Neural cell (in vitro differentiated cells): ENCODE results near the gene FOLR3. TPM values are rescaled to one million over a fixed set of nuclear protein-coding genes. Genes with fewer than 3 reads are reported as not detected.

Experiments used
- H2AFZ ChIP-seq: fragments of 200-600, 300-800 bp; sonication (generic), shearing (Covaris generic); 2 replicates; pipeline ENCODE4 v1.6.0; 2014; ENCODE audit warnings: low read depth, mild to moderate bottlenecking, antibody characterized with exemption, low read length, moderate library complexity
- H3F3A ChIP-seq: fragments of 200-600 bp; shearing (Covaris generic); 2 replicates; pipeline ENCODE4 v1.6.1; 2016; ENCODE audit warnings: mild to moderate bottlenecking, moderate library complexity, mixed read lengths, antibody characterized with exemption, low read length; ENCODE audit not compliant: insufficient read depth, poor library complexity, severe bottlenecking
- H3K27ac ChIP-seq: fragments of 200-600, 300-800 bp; sonication (generic), shearing (Covaris generic); 2 replicates; pipeline ENCODE4 v1.5.1; 2014; ENCODE audit warnings: mild to moderate bottlenecking, low read length, moderate library complexity
- H3K27me3 ChIP-seq: fragments of 300-800, 200-600 bp; sonication (generic), shearing (Covaris generic); 2 replicates; pipeline ENCODE4 v1.6.0; 2014; ENCODE audit warnings: mild to moderate bottlenecking, low read depth, low read length, moderate library complexity; ENCODE audit not compliant: insufficient read depth
- H3K36me3 ChIP-seq: fragments of 300-800, 200-600 bp; sonication (generic), shearing (Covaris generic); 2 replicates; pipeline ENCODE4 v1.5.1; 2014; ENCODE audit warnings: mild to moderate bottlenecking, antibody characterized with exemption, low read length, moderate library complexity; ENCODE audit not compliant: insufficient read depth
- H3K4me2 ChIP-seq: fragments of 300-800, 200-600 bp; sonication (generic), shearing (Covaris generic); 2 replicates; pipeline ENCODE4 v1.6.0; 2014; ENCODE audit warnings: mild to moderate bottlenecking, low read length
- H3K4me3 ChIP-seq: fragments of 300-800, 200-600 bp; sonication (generic), shearing (Covaris generic); 2 replicates; pipeline ENCODE4 v1.5.1; 2014; ENCODE audit warnings: mild to moderate bottlenecking, low read length, moderate library complexity
- H3K79me2 ChIP-seq: fragments of 200-600 bp; shearing (Covaris generic); replicated peaks from 2 replicates; pipeline ENCODE4 v1.6.0; 2014; ENCODE audit warnings: mild to moderate bottlenecking, low read length, moderate library complexity; ENCODE audit not compliant: insufficient read depth
- H3K9ac ChIP-seq: fragments of 300-800, 200-600 bp; sonication (generic), shearing (Covaris generic); 2 replicates; pipeline ENCODE4 v1.6.1; 2016; ENCODE audit warnings: mild to moderate bottlenecking, low read length, mixed read lengths
- H3K9me2 ChIP-seq: fragments of 200-600 bp; shearing (Covaris generic); 2 replicates; pipeline ENCODE4 v1.6.1; 2016; ENCODE audit warnings: mild to moderate bottlenecking, low read length, mixed read lengths; ENCODE audit not compliant: insufficient read depth
- H3K9me3 ChIP-seq: fragments of 200-600, 300-800 bp; sonication (generic), shearing (Covaris generic); 2 replicates; pipeline ENCODE4 v1.6.1; 2016; ENCODE audit warnings: mild to moderate bottlenecking, mixed run types, low read length, moderate library complexity, mixed read lengths
- H4K20me1 ChIP-seq: fragments of 200-600 bp; shearing (Covaris generic); 2 replicates; pipeline ENCODE4 v1.6.1; 2016; ENCODE audit warnings: mild to moderate bottlenecking, mixed run types; ENCODE audit not compliant: insufficient read depth
- EP300 ChIP-seq: fragments of 450-650 bp; conservative IDR thresholded peaks from 2 replicates; pipeline ENCODE4 v1.6.1; 2014; ENCODE audit warnings: antibody characterized with exemption, mild to moderate bottlenecking, moderate library complexity; ENCODE audit not compliant: poor library complexity, severe bottlenecking
- EZH2 ChIP-seq: fragments of 200-600, 300-800 bp; shearing (Covaris generic), sonication (generic); IDR thresholded peaks from 2 replicates; pipeline ENCODE4 v1.6.1; 2014; ENCODE audit warnings: antibody characterized with exemption, low read length, borderline replicate concordance, mild to moderate bottlenecking; ENCODE audit not compliant: insufficient read depth, poor library complexity, severe bottlenecking
- MXI1 ChIP-seq: fragments of 450-650 bp; conservative IDR thresholded peaks from 2 replicates; pipeline ENCODE4 v1.6.1; 2014; ENCODE audit warnings: antibody characterized with exemption, mild to moderate bottlenecking; ENCODE audit not compliant: poor library complexity, severe bottlenecking
- POLR2AphosphoS5 ChIP-seq: IDR thresholded peaks from 2 replicates; pipeline ENCODE4 v1.6.1; 2012
- RAD21 ChIP-seq: fragments of 450-650 bp; conservative IDR thresholded peaks from 2 replicates; pipeline ENCODE4 v1.6.1; 2014; ENCODE audit warnings: antibody characterized with exemption, mild to moderate bottlenecking, moderate library complexity
- SMC3 ChIP-seq: fragments of 450-650 bp; conservative IDR thresholded peaks from 2 replicates; pipeline ENCODE4 v1.6.1; 2014; ENCODE audit warnings: antibody characterized with exemption, mild to moderate bottlenecking, moderate library complexity; ENCODE audit not compliant: poor library complexity
- TAF1 ChIP-seq: IDR thresholded peaks from 2 replicates; pipeline ENCODE4 v1.6.1; 2012; ENCODE audit warnings: low read depth
- polyA plus RNA-seq: library from polyadenylated mRNA; depleted of rRNA; stranded (reverse); fragments of >200 nt; gene quantifications from 2 replicates; pipeline ENCODE4 v1.2.3, GENCODE V29; 2014
- TF ChIP-seq, protein P1 (sequence below): fragments of 450-650 bp; IDR thresholded peaks from 2 replicates; pipeline ENCODE4 v1.5.1; 2014; ENCODE audit warnings: antibody characterized with exemption, mild to moderate bottlenecking, moderate library complexity; ENCODE audit not compliant: poor library complexity, severe bottlenecking
- TF ChIP-seq, protein P2 (sequence below): IDR thresholded peaks from 2 replicates; pipeline ENCODE4 v1.6.1; 2012; ENCODE audit warnings: borderline replicate concordance

FOLR3 gene
- polyA plus RNA-seq, 1 donor from 2014 or later, result not detected

DNA sequence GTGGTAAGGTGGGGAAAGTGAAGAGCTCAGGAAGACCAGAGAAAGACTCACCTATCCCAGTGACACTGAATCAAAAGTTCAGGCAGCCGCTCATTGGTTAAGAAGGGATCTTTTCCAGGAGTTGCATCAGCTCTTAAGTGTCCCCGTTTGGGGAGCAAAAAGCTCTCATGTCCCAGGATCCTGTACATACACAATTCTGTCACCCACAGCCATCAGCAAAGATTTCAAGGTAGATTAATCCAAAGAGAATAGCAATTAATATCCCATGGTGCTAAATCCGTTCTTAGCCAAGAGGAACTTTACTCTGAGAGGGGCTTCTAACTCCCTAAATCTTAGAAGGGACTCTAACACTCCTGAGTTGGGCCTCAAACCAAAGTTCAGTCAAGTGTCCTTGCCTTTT, 19.3 kb downstream of the FOLR3 start:
- Histone ChIP-seq H3K9me2 (no peaks in the 10 kb centered on the region), H3K79me2 (no peaks in the 10 kb centered on the region), H3F3A (no peaks in the 10 kb centered on the region), H3K9me3 (no peaks in the 10 kb centered on the region), H4K20me1 (no peaks in the 10 kb centered on the region), H3K27me3 (no peaks in the 10 kb centered on the region), H3K4me3 (no peak overlapping the region), H3K36me3 (no peaks in the 10 kb centered on the region), H2AFZ (no peak overlapping the region), H3K4me2 (no peak overlapping the region), H3K27ac (no peak overlapping the region), H3K9ac (no peak overlapping the region)
- TF ChIP-seq, protein P1, sequence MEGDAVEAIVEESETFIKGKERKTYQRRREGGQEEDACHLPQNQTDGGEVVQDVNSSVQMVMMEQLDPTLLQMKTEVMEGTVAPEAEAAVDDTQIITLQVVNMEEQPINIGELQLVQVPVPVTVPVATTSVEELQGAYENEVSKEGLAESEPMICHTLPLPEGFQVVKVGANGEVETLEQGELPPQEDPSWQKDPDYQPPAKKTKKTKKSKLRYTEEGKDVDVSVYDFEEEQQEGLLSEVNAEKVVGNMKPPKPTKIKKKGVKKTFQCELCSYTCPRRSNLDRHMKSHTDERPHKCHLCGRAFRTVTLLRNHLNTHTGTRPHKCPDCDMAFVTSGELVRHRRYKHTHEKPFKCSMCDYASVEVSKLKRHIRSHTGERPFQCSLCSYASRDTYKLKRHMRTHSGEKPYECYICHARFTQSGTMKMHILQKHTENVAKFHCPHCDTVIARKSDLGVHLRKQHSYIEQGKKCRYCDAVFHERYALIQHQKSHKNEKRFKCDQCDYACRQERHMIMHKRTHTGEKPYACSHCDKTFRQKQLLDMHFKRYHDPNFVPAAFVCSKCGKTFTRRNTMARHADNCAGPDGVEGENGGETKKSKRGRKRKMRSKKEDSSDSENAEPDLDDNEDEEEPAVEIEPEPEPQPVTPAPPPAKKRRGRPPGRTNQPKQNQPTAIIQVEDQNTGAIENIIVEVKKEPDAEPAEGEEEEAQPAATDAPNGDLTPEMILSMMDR, result no peak
- TF ChIP-seq EZH2 (no peak), TAF1 (no peak), MXI1 (no peak), EP300 (no peak), POLR2AphosphoS5 (no peak), SMC3 (no peak), RAD21 (no peak)
- TF ChIP-seq, protein P2, sequence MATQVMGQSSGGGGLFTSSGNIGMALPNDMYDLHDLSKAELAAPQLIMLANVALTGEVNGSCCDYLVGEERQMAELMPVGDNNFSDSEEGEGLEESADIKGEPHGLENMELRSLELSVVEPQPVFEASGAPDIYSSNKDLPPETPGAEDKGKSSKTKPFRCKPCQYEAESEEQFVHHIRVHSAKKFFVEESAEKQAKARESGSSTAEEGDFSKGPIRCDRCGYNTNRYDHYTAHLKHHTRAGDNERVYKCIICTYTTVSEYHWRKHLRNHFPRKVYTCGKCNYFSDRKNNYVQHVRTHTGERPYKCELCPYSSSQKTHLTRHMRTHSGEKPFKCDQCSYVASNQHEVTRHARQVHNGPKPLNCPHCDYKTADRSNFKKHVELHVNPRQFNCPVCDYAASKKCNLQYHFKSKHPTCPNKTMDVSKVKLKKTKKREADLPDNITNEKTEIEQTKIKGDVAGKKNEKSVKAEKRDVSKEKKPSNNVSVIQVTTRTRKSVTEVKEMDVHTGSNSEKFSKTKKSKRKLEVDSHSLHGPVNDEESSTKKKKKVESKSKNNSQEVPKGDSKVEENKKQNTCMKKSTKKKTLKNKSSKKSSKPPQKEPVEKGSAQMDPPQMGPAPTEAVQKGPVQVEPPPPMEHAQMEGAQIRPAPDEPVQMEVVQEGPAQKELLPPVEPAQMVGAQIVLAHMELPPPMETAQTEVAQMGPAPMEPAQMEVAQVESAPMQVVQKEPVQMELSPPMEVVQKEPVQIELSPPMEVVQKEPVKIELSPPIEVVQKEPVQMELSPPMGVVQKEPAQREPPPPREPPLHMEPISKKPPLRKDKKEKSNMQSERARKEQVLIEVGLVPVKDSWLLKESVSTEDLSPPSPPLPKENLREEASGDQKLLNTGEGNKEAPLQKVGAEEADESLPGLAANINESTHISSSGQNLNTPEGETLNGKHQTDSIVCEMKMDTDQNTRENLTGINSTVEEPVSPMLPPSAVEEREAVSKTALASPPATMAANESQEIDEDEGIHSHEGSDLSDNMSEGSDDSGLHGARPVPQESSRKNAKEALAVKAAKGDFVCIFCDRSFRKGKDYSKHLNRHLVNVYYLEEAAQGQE, result no peak

DNA sequence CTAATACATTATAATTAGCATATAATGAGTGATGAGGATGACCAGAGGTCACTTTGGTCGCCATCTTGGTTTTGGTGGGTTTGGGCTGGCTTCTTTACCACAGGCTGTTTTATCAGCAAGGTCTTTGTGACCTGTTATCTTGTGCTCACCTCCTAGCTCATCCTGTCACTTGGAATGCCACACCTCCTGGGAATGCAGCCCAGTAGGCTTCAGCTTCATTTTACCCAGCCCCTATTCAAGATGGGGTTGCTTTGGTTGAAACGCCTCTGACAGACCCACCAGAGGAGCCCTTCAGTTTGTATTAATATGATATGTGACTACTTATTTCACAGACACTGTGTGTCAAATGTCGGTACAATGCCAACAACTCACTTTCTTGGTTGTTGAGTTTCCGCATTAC, 20.2 kb downstream of the FOLR3 start:
- TF ChIP-seq EP300 (no peak), POLR2AphosphoS5 (no peak), MXI1 (no peak), EZH2 (no peak), SMC3 (no peak), RAD21 (no peak), TAF1 (no peak)
- TF ChIP-seq, protein P2, result no peak
- TF ChIP-seq, protein P1, result no peak
- Histone ChIP-seq H3K9me3 (no peaks in the 10 kb centered on the region), H3K79me2 (no peaks in the 10 kb centered on the region), H4K20me1 (no peaks in the 10 kb centered on the region), H3K4me2 (no peak overlapping the region), H2AFZ (no peak overlapping the region), H3K36me3 (no peaks in the 10 kb centered on the region), H3K4me3 (no peak overlapping the region), H3K9ac (no peak overlapping the region), H3F3A (no peaks in the 10 kb centered on the region), H3K27me3 (no peaks in the 10 kb centered on the region), H3K9me2 (no peaks in the 10 kb centered on the region), H3K27ac (no peak overlapping the region)
